Activated T-cell treated with anti-CD3 and anti-CD28 coated beads for 1 hour (primary cell): Measurements from ENCODE around the gene RASL10A.

Experiments
- DNase-seq: peaks from one replicate; pipeline ENCODE4 v3.0.0-alpha.2; 2020; ENCODE audit warnings: low read depth

The RASL10A gene

DNA sequence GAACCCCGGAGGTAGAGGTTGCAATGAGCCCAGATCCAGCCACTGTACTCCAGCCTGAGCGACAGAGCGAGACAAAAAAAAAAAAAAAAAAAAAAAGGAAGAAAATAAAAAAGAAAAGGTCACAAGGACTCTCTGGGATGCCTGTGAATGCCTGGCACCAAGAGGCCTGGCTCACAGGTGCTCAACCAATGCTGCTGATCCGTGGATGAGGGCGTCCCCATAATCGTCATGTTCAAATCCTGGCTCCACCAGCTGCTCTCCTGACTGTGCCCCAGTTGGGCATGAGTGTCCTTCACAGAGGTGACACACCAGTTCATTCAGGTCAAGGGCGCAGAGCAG lies 9.7 kb downstream of the RASL10A start:
- no peak for DNase-seq

DNA sequence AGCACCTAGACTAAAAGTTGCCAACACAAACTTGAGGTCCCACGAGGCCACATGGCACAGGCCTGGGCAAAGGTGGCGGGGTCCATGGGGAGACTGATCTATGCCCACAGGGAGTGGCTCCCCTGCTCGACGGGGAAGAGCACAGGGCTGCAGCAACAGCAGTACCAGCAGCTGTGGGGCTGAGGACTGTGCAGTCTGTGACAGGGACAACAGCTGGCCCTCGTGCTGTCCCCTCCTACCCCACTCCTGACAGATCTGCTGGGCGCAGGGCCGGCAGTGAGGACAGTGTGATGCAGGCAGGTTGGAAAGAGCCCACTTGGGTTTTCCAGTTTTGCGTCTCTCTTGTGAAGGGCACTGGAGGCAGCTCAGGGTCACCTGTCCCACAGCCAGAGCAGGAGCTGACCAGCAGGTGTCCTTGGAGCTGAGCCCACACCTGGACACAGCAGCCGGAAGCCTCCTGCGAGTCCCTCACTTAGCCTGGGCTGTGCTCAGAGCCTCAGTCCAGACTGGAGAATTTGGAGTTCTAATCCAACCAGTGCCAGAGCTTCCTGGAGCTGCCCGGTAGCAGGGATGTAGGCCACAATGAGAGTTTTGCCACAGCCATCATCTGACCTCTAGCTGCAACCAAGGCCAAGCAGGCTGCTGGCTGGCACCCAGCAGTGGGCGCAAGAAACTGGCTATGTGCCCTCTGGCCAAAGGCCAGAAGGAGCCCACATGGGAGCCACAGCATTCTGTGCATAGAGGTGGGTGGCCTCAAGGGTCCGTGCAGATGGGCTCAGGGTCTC lies 12.6 kb downstream of the RASL10A start:
- no peak for DNase-seq

DNA sequence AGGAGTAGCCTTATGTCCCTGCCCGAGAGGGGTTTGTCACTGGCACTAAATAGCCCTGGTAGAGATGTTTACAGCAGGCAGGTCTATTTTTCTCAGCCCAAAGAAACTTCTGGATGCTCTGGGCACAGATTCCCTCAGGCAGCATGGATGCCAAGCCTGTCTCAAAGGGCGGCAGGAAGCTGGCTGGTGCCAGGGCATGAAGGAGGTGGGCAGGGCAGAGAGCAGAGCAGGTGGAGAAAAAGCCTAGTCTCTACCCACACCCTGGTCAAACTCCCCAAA lies 13.2 kb downstream of the RASL10A start:
- DNase-seq: no peak

DNA sequence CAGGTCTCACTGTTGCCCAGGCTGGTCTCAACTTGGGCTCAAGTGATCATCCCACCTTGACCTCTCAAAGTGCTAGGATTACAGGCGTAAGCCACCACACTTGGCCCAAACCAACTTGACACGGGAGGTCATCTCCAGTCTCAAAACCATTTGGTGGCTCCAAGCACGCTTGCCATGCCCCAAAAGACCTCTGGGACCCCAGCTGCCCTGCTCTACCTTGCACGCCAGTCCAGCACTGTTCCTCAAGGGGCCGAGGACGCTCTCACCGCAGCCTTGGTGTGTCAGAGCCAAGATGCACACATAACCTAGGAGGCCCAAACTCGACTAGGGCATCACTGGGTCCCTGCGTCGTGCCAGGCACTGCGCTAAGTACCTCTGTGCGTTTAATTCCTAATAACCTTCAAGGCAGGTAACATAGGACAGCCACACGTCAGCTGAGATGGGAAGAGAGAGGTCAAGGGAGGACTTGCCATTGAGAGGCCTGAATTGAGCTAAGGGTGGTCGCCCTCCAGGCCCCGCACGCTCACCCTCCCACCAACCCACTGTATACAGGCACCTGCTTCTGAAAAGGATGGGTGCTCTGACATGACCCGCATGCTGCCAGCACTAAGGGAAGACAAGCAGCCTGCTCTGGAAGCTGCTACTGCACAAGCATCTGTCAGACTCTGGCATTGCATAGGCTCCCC lies 13.6 kb downstream of the RASL10A start:
- no peak for DNase-seq

DNA sequence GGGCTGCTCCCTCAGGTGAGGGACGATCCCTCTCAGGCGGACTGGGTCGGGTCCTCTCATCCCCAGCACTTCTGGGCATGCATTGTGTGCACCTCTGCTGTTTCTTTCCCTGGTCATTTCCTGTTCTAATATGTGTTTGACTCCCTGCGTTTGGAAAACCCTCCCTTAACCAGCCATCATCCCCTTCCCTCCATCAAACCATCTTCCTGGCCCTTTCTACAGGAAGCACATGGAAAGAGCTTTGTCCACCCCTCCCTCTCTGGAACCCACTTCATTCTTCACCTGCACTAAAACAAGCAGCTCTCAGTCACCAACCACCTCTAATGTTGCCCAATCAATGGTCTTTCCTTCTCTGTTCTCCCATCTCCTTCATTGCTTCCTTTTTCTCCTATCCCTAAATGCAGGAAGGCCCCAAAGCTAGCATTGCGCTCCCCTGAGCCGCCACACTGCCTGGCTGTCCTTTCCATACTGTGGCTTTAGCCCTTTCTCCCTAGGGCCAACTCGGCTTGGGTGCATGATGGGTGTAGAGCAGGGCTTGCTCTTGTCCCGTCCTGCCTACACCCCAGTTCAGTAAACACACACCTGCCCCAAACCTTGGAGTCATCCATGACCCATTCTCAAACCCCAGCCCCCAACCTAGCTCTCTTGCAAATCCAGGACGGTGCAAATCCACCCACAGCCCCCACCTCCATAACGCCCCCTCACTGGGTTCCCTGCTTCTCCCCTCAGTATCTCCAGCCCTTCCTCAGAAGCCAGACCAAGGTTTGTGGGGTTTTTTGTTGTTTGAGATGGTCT lies 14.5 kb downstream of the RASL10A start:
- DNase-seq: no peak

DNA sequence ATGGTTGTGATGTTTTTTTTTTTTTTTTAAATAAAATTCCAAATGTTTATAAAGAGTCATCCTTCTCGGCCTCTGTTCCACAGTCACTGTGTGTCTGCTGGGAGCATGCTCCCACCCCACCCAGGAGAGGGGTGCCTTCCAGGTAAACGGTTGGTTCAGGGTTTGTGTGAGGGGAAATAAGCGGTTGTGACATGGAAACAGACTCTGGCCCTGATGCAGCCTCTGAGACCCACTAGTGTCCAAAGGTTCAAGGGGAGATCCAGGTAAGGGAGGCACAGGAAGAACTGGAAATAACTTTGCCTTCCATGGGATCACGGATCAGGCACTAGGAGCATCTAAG lies 15.1 kb downstream of the RASL10A start:
- no peak for DNase-seq

DNA sequence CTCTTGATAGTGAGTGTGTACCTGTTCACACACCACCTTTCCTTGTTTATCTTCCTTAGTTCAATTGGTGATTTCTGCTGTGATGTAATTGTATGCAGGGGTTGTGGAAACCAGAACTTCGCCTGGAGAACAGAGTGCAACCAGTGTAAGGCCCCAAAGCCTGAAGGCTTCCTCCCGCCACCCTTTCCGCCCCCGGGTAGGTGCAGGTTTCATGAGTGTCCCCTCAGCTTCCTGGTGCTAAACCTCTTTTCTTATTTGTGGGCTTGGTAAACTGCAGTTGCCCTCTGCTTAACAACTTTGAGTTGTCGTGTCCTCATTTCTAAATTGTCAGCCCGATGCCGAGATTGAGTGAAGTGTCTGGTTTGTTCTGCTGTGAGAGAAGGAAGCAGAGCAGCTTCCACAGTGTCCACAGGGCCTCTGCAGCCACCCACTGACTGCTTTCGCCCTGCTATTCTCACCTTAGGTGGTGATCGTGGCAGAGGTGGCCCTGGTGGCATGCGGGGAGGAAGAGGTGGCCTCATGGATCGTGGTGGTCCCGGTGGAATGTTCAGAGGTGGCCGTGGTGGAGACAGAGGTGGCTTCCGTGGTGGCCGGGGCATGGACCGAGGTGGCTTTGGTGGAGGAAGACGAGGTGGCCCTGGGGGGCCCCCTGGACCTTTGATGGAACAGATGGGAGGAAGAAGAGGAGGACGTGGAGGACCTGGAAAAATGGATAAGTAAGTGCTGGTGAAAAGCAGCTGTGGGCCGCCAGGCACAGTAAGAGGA lies 16.2 kb downstream of the RASL10A start:
- DNase-seq: no peak

DNA sequence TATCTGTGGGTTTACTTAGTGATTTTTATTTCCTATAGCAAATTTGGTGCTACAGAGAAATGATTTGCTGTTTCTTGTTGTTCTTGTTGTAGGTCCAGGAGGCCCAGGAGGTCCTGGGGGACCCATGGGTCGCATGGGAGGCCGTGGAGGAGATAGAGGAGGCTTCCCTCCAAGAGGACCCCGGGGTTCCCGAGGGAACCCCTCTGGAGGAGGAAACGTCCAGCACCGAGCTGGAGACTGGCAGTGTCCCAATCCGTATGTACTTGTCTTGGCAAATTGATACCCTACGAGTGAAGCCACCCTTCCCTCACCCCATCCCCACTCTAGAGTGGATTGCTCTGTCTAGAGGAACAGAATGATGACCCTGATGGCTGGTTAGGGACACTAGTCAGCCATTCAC lies 16.9 kb downstream of the RASL10A start:
- no peak for DNase-seq

DNA sequence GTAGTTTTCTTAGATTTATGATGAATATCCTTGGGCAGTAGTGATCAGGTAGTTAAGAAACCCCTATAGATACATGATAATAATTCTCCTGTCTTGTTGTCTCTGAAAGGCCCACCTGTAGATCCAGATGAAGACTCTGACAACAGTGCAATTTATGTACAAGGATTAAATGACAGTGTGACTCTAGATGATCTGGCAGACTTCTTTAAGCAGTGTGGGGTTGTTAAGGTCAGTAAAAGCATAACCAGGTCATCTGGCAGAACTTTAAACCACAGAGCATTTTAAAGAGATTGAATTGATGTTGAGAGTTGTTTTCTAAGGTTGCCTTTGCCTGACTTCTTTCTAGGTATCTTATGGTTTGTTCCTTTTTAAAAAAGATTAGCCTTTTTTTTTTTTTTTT lies 23.1 kb downstream of the RASL10A start:
- no peak for DNase-seq

DNA sequence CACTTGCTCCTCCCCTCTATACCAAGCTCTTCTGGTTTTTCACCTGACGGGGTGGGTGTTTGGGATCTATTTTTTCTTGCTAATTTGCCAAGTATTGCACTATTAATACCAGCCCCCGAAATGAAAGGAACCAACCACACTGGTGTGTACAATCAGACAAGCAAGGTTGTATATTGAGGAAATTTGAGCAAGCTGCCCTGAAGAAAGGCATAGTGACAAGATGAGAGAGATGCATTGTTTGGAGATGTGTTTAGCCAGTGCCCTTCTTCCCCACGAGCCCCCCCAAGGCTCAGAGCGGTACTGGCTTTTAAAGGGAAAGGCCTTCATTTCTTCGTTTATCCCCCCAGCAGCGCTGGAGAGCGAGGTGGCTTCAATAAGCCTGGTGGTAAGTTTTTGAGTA lies 24.3 kb downstream of the RASL10A start:
- DNase-seq: no peak

DNA sequence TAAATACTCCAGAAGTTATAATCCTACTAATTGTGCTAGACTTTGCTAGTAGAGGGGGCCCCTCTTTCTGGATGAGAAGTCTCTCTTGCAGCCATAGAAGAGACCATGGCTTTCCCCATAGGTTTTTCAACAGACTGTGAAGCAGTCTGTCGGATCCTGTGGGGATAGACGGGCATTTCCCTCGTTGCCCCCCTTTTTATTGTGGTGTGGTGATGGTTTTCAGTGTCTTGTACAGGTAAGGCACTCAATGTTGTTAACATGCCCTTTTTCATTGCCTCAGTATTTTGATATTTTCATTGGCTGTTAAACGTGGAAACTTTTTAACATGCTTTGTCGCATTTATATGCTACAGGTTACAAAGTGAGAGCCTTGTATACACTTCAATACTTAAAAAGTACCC lies 25.4 kb downstream of the RASL10A start:
- no peak for DNase-seq

DNA sequence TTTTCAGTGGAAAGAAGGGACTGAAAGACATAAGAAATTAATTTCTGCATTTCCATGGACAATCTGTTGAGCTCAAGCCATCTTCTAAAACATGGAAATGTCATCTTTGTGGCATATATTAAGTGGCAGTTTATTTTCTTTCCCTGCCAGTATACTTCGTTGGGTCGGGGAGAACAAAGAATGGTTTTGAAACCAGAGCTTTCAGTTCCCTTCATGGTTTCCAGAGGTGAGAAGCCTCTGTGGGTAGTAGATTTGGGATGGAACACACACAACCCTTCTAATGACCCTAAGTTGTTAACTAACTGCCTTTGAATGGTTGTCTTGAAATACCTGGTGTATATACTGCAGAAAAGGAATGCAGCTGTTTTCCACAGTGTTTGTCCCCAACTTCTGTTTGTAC lies 26.7 kb downstream of the RASL10A start:
- no peak for DNase-seq

DNA sequence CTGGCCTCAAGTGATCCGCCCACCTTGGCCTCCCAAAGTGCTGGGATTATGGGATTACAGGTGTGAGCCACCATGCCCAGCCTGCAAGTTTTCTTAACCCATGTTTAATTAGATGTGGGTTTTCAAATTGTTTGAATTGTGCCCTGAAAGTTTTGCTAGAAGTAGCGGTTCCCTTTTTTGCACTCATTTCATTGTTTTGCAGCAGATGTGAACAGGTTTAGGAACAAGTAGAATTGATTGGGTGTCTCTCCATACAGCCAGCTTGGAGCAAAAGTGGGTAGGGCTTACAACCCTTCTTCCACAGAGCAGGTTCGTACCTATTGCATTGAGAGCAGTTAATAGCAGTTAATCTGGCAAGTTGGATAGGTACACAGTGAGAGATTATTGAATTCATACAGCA lies 31.3 kb downstream of the RASL10A start:
- DNase-seq: no peak

DNA sequence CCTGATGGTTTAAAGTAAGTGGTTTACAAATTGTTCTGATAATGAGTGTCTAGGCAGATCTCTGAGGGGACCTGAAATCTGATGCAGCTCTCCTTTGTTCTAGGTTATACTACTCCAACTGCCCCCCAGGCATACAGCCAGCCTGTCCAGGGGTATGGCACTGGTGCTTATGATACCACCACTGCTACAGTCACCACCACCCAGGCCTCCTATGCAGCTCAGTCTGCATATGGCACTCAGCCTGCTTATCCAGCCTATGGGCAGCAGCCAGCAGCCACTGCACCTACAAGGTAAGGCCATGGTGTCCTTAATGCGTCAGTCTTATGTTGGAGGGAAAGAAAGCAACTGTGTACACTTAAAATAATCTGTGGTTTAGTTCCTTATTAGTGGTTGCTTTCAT lies 37.6 kb downstream of the RASL10A start:
- DNase-seq: no peak

DNA sequence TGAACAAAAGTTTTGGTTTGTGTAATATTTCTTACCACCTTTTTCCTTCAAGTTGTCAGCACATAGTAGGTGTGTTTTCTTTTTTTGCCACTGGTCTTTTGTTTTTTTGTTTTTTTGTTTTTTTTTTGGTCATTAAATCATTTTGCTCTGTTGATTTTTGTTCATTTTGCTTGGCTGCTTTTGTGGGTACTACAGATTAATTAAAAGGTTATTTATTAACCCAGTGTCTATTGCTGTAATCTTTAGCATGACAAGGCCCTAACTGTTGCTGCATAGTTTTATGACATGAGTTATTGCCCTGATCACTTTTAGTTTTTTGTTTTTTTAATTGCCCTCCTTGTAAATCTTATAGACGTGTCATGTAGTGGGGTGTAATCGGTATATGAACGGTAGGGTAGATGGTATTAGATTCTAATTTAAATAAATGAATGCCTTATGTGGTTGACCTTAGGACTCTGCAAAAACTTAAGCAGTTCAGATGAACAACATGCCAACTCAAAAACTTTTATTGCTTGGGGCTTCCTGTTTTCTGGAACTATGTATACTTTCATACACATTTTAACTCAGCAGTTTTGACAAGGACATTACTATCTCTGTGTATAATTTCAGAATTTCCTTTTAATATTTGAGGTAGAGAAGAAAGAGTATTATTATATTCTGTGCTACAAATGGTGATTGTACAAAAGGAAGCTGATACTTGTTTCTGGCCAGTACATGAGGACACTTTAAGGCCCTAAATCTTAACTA lies 39.5 kb downstream of the RASL10A start:
- DNase-seq: no peak

DNA sequence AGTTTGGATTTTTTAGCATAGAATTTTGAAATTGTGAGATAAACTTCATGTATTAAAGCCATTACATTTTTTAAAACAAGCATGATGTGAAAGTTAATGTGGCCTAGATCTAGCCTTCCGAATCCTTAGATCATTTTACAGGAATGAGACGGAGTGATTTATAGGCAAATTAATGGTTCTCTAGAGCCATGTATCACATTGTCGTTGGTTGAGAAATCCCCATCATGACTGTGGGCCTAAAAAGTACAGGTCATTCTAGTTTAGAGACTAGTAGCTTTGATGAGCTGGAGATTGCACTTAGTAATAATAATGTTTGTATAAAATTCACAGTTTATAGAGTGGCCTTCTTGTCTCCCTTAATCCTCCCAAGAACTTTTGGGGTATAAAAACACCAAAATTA lies 40.3 kb downstream of the RASL10A start:
- no peak for DNase-seq

DNA sequence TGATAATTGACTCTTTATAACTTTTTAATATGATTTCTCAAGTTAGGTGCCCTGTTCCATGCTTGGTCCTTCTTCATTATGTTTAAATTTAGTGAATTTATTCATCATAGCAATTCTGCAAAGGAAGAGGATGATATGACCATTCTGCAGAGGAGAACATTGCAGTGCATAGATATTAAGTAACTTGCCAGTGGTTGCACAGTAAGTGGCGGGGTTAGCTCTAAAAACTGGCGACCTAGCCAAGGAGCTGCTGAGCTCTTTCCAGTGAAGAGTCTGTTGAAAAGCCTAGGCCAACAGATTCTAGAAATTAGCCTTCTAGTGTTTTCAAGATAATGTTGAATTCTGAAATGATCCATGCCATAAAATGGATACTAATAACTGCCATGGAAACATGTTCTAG lies 42.9 kb downstream of the RASL10A start:
- no peak for DNase-seq

DNA sequence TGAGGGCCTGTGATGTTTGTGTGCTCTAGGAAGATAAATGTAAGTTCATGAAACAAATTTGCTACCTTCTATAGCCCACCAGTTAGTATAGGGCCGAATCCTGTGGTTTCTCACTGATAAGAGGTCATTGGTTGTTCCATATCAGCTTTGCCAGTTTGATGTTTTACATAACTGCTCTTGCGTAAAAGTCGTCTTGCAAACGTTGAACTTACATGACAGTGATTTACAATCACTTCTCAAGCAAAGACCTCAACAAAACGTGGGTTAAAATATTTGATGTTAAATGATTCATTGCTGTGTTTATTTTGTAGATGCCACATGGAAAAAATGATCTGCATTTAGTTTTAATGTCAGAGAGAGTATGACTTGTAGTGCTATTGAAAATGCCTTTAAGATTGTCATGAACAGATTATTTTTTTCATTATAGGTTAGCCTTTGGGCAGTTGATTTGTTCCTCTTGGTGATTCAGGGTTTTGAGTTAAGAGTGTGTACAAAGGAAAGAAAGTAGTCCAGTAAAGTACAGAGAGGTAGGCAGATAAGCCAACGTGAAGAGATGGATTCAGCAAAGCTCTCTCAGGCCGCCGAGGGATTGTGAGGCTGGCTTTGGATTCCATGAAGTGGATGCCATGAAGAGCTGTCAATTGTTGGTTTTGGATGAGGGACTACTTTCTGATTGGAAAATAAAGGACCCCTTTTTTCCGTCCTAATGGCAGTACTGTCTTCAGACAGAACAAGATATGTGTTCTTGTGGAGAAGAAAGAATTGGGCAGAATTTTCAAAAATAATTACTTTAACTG lies 44.8 kb downstream of the RASL10A start:
- no peak for DNase-seq

DNA sequence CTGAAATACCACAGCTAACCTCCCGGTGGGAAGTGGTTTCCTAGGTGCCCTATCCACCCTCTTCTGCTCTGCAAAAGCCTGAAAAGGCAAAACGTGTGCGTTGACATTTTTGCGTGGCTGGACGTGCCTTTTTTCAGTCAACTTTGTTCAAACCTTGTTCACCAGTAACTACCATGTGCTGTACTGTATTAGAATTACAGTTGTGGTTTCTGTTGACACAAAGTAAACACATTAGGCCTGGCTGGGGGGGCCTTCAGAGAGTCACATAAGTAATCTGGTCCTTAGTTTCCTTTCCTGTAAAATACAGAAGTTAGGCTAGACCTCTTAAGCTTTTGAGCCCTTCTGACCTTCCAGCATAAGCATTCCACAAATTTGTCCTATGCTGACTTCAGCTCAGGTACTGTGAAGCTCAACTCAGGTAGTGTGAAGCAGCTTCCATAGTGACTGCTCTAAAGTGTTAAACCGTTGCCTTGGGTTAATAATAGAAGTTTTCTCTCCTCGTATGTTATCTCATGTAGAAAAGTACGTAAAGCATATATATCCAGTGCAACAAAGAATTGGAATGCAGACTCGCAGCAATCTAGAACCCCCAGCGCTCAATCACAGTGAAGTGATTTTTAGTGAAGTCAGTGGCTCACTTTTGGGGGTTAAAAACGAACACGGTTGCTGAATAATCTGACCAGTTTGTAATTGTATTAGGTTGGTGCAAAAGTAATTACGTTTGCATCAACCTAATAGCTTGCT lies 45.6 kb downstream of the RASL10A start:
- DNase-seq: no peak

DNA sequence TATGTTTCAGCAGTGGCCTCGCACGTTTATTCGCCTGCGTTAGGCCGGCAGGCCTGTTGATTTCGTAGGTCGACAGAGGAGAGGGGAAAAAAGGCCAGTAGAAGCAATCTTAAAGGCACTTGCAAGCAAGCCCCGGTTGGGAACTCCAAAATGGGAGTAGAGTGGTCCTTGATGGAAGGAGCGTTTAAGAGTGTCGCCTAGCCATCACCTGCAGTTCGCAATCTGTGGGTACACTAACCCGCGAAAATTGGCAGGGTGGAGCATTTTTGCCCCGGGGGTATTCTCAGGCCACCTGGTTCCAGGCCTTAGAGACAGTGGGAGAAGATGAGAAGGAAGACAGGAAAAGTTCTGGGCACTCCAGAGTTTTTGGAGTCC lies 46.3 kb downstream of the RASL10A start:
- DNase-seq: no peak
